ENCODE measurements around the gene MEGF6.
A peak's percentile ranks its signal among the peaks of the same experiment; 100 is the strongest.

The MEGF6 gene

GRCh38 chr1:3651026-3651929 lies 40.0 kb upstream of the MEGF6 start:
- no peak overlapping the region for H3K27ac Mint-ChIP-seq
- H3K4me3 Mint-ChIP-seq: peak overlapping the region; percentile 24
- H3K4me1 Mint-ChIP-seq: peaks cover 30% of the 10 kb centered on the region
- no peaks in the 10 kb centered on the region for H3K9me3 Mint-ChIP-seq
- no peaks in the 10 kb centered on the region for H3K36me3 Mint-ChIP-seq (ENCODE audit: low read depth)
- no peak for DNase-seq
- peaks cover 39% of the 10 kb centered on the region for H3K27me3 Mint-ChIP-seq
- ATAC-seq: no peak

- Mint-ChIP-seq H3K4me3 (peak overlapping the region; percentile 82), H3K27me3 (peaks cover 34% of the 10 kb centered on the region), H3K9me3 (no peaks in the 10 kb centered on the region), H3K4me1 (peaks cover 28% of the 10 kb centered on the region), H3K36me3 (ENCODE audit: low read depth) (peaks cover 3% of the 10 kb centered on the region), H3K27ac (no peak overlapping the region)
- ATAC-seq: no peak
- no peak for DNase-seq
Measured at GRCh38 chr1:3650248-3651025, 39.1 kb upstream of the MEGF6 start.

- peak; percentile 94 for ATAC-seq
- Mint-ChIP-seq H3K36me3 (ENCODE audit: low read depth) (peaks cover 5% of the 10 kb centered on the region), H3K27me3 (peaks cover 25% of the 10 kb centered on the region), H3K4me3 (peak within 1 kb of the TSS; percentile 82), H3K27ac (no peak within 1 kb of the TSS), H3K4me1 (peaks cover 28% of the 10 kb centered on the region), H3K9me3 (no peaks in the 10 kb centered on the region)
- DNase-seq: peak; percentile 87
Measured at GRCh38 chr1:3649342-3650247, 38.3 kb upstream of the MEGF6 start, which contains the start of gene WRAP73. Gene WRAP73 (minus strand): TSS chr1:3650103. CDS start chr1:3649999, 104 bp downstream.

GRCh38 chr1:3646596-3646995 lies 35.3 kb upstream of the MEGF6 start:
- Mint-ChIP-seq H3K36me3 (ENCODE audit: low read depth) (peaks cover 8% of the 10 kb centered on the region), H3K27me3 (peaks cover 8% of the 10 kb centered on the region), H3K9me3 (no peaks in the 10 kb centered on the region), H3K4me1 (peaks cover 26% of the 10 kb centered on the region), H3K27ac (no peak overlapping the region), H3K4me3 (no peak overlapping the region)
- no peak for DNase-seq
- ATAC-seq: no peak

- DNase-seq (no peak), ATAC-seq (no peak)
- Mint-ChIP-seq H3K4me3 (no peak overlapping the region), H3K36me3 (ENCODE audit: low read depth) (peaks cover 8% of the 10 kb centered on the region), H3K4me1 (peaks cover 20% of the 10 kb centered on the region), H3K9me3 (no peaks in the 10 kb centered on the region), H3K27ac (no peak overlapping the region), H3K27me3 (peaks cover 2% of the 10 kb centered on the region)
Measured at GRCh38 chr1:3645666-3646355, 34.5 kb upstream of the MEGF6 start.

- no peaks in the 10 kb centered on the region for H3K27me3 Mint-ChIP-seq
- peaks cover 18% of the 10 kb centered on the region for H3K4me1 Mint-ChIP-seq
- no peak overlapping the region for H3K4me3 Mint-ChIP-seq
- H3K36me3 Mint-ChIP-seq (ENCODE audit: low read depth): peaks cover 8% of the 10 kb centered on the region
- no peak overlapping the region for H3K27ac Mint-ChIP-seq
- DNase-seq: no peak
- H3K9me3 Mint-ChIP-seq: no peaks in the 10 kb centered on the region
- no peak for ATAC-seq
Measured at GRCh38 chr1:3645247-3645646, 33.9 kb upstream of the MEGF6 start.

- Mint-ChIP-seq H3K27me3 (no peaks in the 10 kb centered on the region), H3K4me1 (peaks cover 16% of the 10 kb centered on the region), H3K9me3 (no peaks in the 10 kb centered on the region), H3K36me3 (ENCODE audit: low read depth) (peaks cover 8% of the 10 kb centered on the region), H3K27ac (no peak overlapping the region), H3K4me3 (no peak overlapping the region)
- ATAC-seq (no peak), DNase-seq (no peak)
Measured at GRCh38 chr1:3644273-3644672, 33.0 kb upstream of the MEGF6 start.

- peaks cover 10% of the 10 kb centered on the region for H3K36me3 Mint-ChIP-seq (ENCODE audit: low read depth)
- H3K4me1 Mint-ChIP-seq: peaks cover 4% of the 10 kb centered on the region
- ATAC-seq (no peak), DNase-seq (no peak)
- H3K9me3 Mint-ChIP-seq: no peaks in the 10 kb centered on the region
- no peaks in the 10 kb centered on the region for H3K27me3 Mint-ChIP-seq
- H3K27ac Mint-ChIP-seq: no peak overlapping the region
- no peak overlapping the region for H3K4me3 Mint-ChIP-seq
Measured at GRCh38 chr1:3642919-3643675, 31.8 kb upstream of the MEGF6 start.

GRCh38 chr1:3641816-3642215 lies 30.5 kb upstream of the MEGF6 start:
- Mint-ChIP-seq H3K4me3 (no peak overlapping the region), H3K9me3 (no peaks in the 10 kb centered on the region), H3K27me3 (no peaks in the 10 kb centered on the region), H3K36me3 (ENCODE audit: low read depth) (peaks cover 17% of the 10 kb centered on the region), H3K4me1 (no peaks in the 10 kb centered on the region), H3K27ac (no peak overlapping the region)
- DNase-seq (no peak), ATAC-seq (no peak)

- Mint-ChIP-seq H3K36me3 (ENCODE audit: low read depth) (peaks cover 22% of the 10 kb centered on the region), H3K27me3 (no peaks in the 10 kb centered on the region), H3K4me1 (no peaks in the 10 kb centered on the region), H3K27ac (no peak overlapping the region), H3K9me3 (no peaks in the 10 kb centered on the region), H3K4me3 (no peak overlapping the region)
- ATAC-seq (no peak), DNase-seq (no peak)
Measured at GRCh38 chr1:3641046-3641760, 29.9 kb upstream of the MEGF6 start.

- H3K4me1 Mint-ChIP-seq: no peaks in the 10 kb centered on the region
- no peaks in the 10 kb centered on the region for H3K9me3 Mint-ChIP-seq
- no peak overlapping the region for H3K27ac Mint-ChIP-seq
- no peak overlapping the region for H3K4me3 Mint-ChIP-seq
- no peak for ATAC-seq
- no peaks in the 10 kb centered on the region for H3K27me3 Mint-ChIP-seq
- DNase-seq: no peak
- peaks cover 24% of the 10 kb centered on the region for H3K36me3 Mint-ChIP-seq (ENCODE audit: low read depth)
Measured at GRCh38 chr1:3640121-3640837, 29.0 kb upstream of the MEGF6 start.

GRCh38 chr1:3639397-3639911 lies 28.1 kb upstream of the MEGF6 start:
- ATAC-seq: no peak
- no peaks in the 10 kb centered on the region for H3K4me1 Mint-ChIP-seq
- no peak overlapping the region for H3K4me3 Mint-ChIP-seq
- H3K9me3 Mint-ChIP-seq: no peaks in the 10 kb centered on the region
- peaks cover 22% of the 10 kb centered on the region for H3K36me3 Mint-ChIP-seq (ENCODE audit: low read depth)
- no peak for DNase-seq
- no peak overlapping the region for H3K27ac Mint-ChIP-seq
- H3K27me3 Mint-ChIP-seq: no peaks in the 10 kb centered on the region
